K562 (cell line): ENCODE data around the gene CAPN6. TPM values are rescaled to one million over a fixed set of nuclear protein-coding genes. Genes with fewer than 3 reads are reported as not detected.

ENCODE experiments used
- ATAC-seq: fragments of 200-7000 bp; cut with Tn5 transposase; 3 replicates; pipeline ENCODE4 v1.9.1; 2020; ENCODE audit warnings: moderate library complexity
- BruUV-seq: library from RNA; stranded (reverse); fragments of 400-500 nt; replicated peaks from 2 replicates; lab custom pipeline; 2021; lab: Mats Ljungman, UMichigan
- CTCF ChIA-PET: fragments of 300-600 bp; formaldehyde crosslinking; extraction: SDS; loops from one replicate; lab custom pipeline; 2021; ENCODE audit warnings: low intra/inter-chr PET ratio; lab: Yijun Ruan, JAX
- POLR2A ChIA-PET: fragments of 300-600, 350-650 bp; sonication (Branson Sonifier 250); formaldehyde crosslinking; extraction: SDS; loops from one replicate; lab custom pipeline; 2021; ENCODE audit warnings: antibody characterized with exemption, inconsistent platforms; lab: Yijun Ruan, JAX
- DNase-seq, 4 experiments: peaks; one replicate each; pipeline versions ENCODE4 v3.0.0 to v3.0.0-alpha.2; 2011 to 2018; ENCODE audit warnings: low spot score in 3 of 4, mixed read lengths in 3 of 4; ENCODE audit errors: extremely low read depth in 1 of 4
- FAIRE-seq: peaks from 2 replicates; lab custom pipeline; 2011; peaks lifted over from hg19 to GRCh38; lab: Jason Lieb, UNC
- H2AFZ ChIP-seq: 2 replicates; pipeline ENCODE4 v1.6.0; 2011; ENCODE audit warnings: low read depth, low read length, control low read depth, inconsistent platforms
- H3K27ac ChIP-seq: fragments of 200-600 bp; 3 replicates; pipeline ENCODE4 v1.8.0; 2011; ENCODE audit warnings: low read depth, mild to moderate bottlenecking, control low read depth, inconsistent platforms, low read length, moderate library complexity, mixed read lengths; ENCODE audit errors: extremely low read depth
- H3K27me3 ChIP-seq, 2 experiments: fragments of 300-600 bp in 1 of 2; 2 replicates in 1 of 2; 3 replicates in 1 of 2; pipeline versions ENCODE4 v1.6.0 to v1.8.0; 2011; ENCODE audit warnings: inconsistent platforms in 2 of 2, low read length in 2 of 2, mild to moderate bottlenecking in 1 of 2, mixed read lengths in 1 of 2, moderate library complexity in 1 of 2; ENCODE audit not compliant: control insufficient read depth in 2 of 2, insufficient read depth in 2 of 2
- H3K36me3 ChIP-seq: fragments of 300-600 bp; 3 replicates; pipeline ENCODE4 v1.8.0; 2011; ENCODE audit warnings: mild to moderate bottlenecking, low read length, inconsistent platforms; ENCODE audit not compliant: control insufficient read depth, insufficient read depth
- H3K4me1 ChIP-seq, 2 experiments: fragments of 200-600 bp in 1 of 2; replicated peaks in 1 of 2; 2 replicates in 1 of 2; 3 replicates in 1 of 2; pipeline versions ENCODE4 v1.5.1 to v1.8.0; 2011; ENCODE audit warnings: inconsistent platforms in 2 of 2, low read length in 2 of 2, mild to moderate bottlenecking in 1 of 2, mixed read lengths in 1 of 2, moderate library complexity in 1 of 2; ENCODE audit not compliant: control insufficient read depth in 2 of 2, insufficient read depth in 2 of 2
- H3K4me2 ChIP-seq: 2 replicates; pipeline ENCODE4 v1.6.1; 2011; ENCODE audit warnings: low read length, control low read depth, inconsistent platforms, mixed read lengths; ENCODE audit not compliant: insufficient read depth
- H3K4me3 ChIP-seq: fragments of 200-600 bp; sonication (generic), shearing (Covaris generic); 2 replicates; pipeline ENCODE4 v1.5.1; 2016; ENCODE audit warnings: control low read depth, inconsistent platforms
- H3K79me2 ChIP-seq: fragments of 200-600 bp; 3 replicates; pipeline ENCODE4 v1.8.0; 2011; ENCODE audit warnings: low read length, inconsistent platforms; ENCODE audit not compliant: control insufficient read depth, insufficient read depth
- H3K9ac ChIP-seq, 2 experiments: 2 replicates each; pipeline versions ENCODE4 v1.6.0 to v1.6.1; 2011; ENCODE audit warnings: low read depth in 2 of 2, low read length in 2 of 2, control low read depth in 1 of 2, inconsistent platforms in 1 of 2, mild to moderate bottlenecking in 1 of 2, mixed read lengths in 1 of 2; ENCODE audit not compliant: insufficient read depth in 1 of 2
- H3K9me1 ChIP-seq: one replicate; pipeline ENCODE4 v1.6.0; 2011; ENCODE audit warnings: inconsistent platforms, mild to moderate bottlenecking, low read length, moderate library complexity; ENCODE audit not compliant: control insufficient read depth, insufficient read depth
- H3K9me3 ChIP-seq: replicated peaks from 2 replicates; pipeline ENCODE4 v1.5.1; 2011; ENCODE audit warnings: low read depth, low read length, inconsistent platforms; ENCODE audit not compliant: control insufficient read depth, insufficient read depth
- H4K20me1 ChIP-seq: replicated peaks from 2 replicates; pipeline ENCODE4 v1.6.1; 2011; ENCODE audit warnings: low read length, inconsistent platforms, mixed read lengths; ENCODE audit not compliant: control insufficient read depth, insufficient read depth
- BACH1 ChIP-seq: fragments of 200-800 bp; sonication (Bioruptor generic); IDR thresholded peaks from 2 replicates; pipeline ENCODE4 v1.6.1; 2016; ENCODE audit warnings: missing genetic modification characterization, missing compliant biosample characterization
- BCOR ChIP-seq: fragments of 450-650 bp; IDR thresholded peaks from 2 replicates; pipeline ENCODE4 v1.6.1; 2016
- CBX1 ChIP-seq: sonication (generic); IDR thresholded peaks from 2 replicates; pipeline ENCODE4 v1.6.1; 2016; ENCODE audit warnings: antibody characterized with exemption, low read depth, mild to moderate bottlenecking
- E2F8 ChIP-seq: fragments of 450-650 bp; IDR thresholded peaks from 2 replicates; pipeline ENCODE4 v1.7.1; 2018; ENCODE audit warnings: mild to moderate bottlenecking, low read depth; ENCODE audit not compliant: partially characterized antibody
- ETV6 ChIP-seq, 3 experiments: fragments of 150-350 bp in 1 of 3; sonication (generic) in 1 of 3; formaldehyde crosslinking in 1 of 3; IDR thresholded peaks; 2 replicates each; pipeline versions ENCODE4 v1.6.1 to v1.8.0; 2014 to 2022; ENCODE audit warnings: borderline replicate concordance in 2 of 3, low read depth in 2 of 3, antibody characterized with exemption in 1 of 3, low read length in 1 of 3, mild to moderate bottlenecking in 1 of 3, missing genetic modification reagents in 1 of 3
- HMG20B ChIP-seq: fragments of 250-450 bp; sonication (Bioruptor Pico); IDR thresholded peaks from 2 replicates; pipeline ENCODE4 v1.5.0; 2021; ENCODE audit warnings: mild to moderate bottlenecking
- POLR3G ChIP-seq: IDR thresholded peaks from 2 replicates; pipeline ENCODE4 v1.6.1; 2011; ENCODE audit not compliant: insufficient read length, insufficient replicate concordance; ENCODE audit errors: extremely low read depth
- SIRT6 ChIP-seq: IDR thresholded peaks from one replicate; pipeline ENCODE4 v1.6.1; 2012; ENCODE audit warnings: low read depth, mild to moderate bottlenecking, control low read depth, inconsistent platforms, low read length, moderate library complexity
- SMAD4 ChIP-seq: fragments of 250-450 bp; sonication (Bioruptor Pico); conservative IDR thresholded peaks from 2 replicates; pipeline ENCODE4 v1.8.0; 2021; ENCODE audit warnings: inconsistent platforms, mild to moderate bottlenecking, moderate library complexity
- TBL1XR1 ChIP-seq, 2 experiments: IDR thresholded peaks; 2 replicates each; pipeline ENCODE4 v1.6.1; 2012; ENCODE audit warnings: improper control_type of control experiment in 2 of 2, low read length in 2 of 2, mild to moderate bottlenecking in 1 of 2
- TCFL5 ChIP-seq: fragments of 250-450 bp; sonication (Bioruptor Pico); conservative IDR thresholded peaks from 2 replicates; pipeline ENCODE4 v1.6.1; 2021; ENCODE audit warnings: mild to moderate bottlenecking, moderate library complexity, matching md5 sums
- ZFP1 ChIP-seq: fragments of 450-650 bp; formaldehyde crosslinking; IDR thresholded peaks from 2 replicates; pipeline ENCODE4 v1.4.0; 2020; ENCODE audit warnings: mild to moderate bottlenecking, mixed read lengths
- ZNF316 ChIP-seq: fragments of 450-650 bp; IDR thresholded peaks from 2 replicates; pipeline ENCODE4 v1.6.1; 2016
- ZNF699 ChIP-seq: fragments of 250-450 bp; sonication (Bioruptor Pico); IDR thresholded peaks from 2 replicates; pipeline ENCODE4 v1.8.0; 2021; ENCODE audit warnings: mild to moderate bottlenecking, moderate library complexity; ENCODE audit not compliant: insufficient replicate concordance
- WGBS: fragments of 100-300 bp; shearing (Covaris generic); methylation state at CpG from one replicate; pipeline ENCODE4 v1.1.6; 2016; ENCODE audit warnings: low coverage, mixed read lengths; ENCODE audit not compliant: insufficient coverage; ENCODE audit errors: missing lambda C conversion rate; 5-methylcytosine and 5-hydroxymethylcytosine counted together
- in situ Hi-C: fragments of 300-500 bp; cut with MboI; formaldehyde crosslinking; loops from 4 replicates; pipeline ENCODE4 v1.15.0; 2018; ENCODE audit warnings: inconsistent platforms, mixed read lengths
- intact Hi-C: fragments of 100-400 bp; cut with micrococcal nuclease; formaldehyde crosslinking; loops from 2 replicates; pipeline ENCODE4 v1.14.2; 2022
- polyA plus RNA-seq, 8 experiments: library from polyadenylated mRNA; depleted of rRNA in 4 of 8; stranded (reverse) in 5 of 8; unstranded in 3 of 8; fragments of >200 nt; fragmentation: Nextera tagmentation in 2 of 8; fragmentation: Illumina TruSeq in 1 of 8; extraction: Ambion mirVana in 2 of 8; extraction: Trizol in 1 of 8; gene quantifications; 2 replicates each; pipeline versions ENCODE4 v1.2.1 to v1.2.3, GENCODE V29; 2011 to 2014; ENCODE audit warnings: inconsistent platforms in 1 of 8, missing spikeins in 1 of 8
- total RNA-seq, 7 experiments: library from RNA; depleted of rRNA in 6 of 7; stranded (reverse); fragments of >200 nt in 6 of 7; fragmentation: Illumina TruSeq in 2 of 7; extraction: Trizol in 2 of 7; gene quantifications; 2 replicates each; pipeline versions ENCODE4 v1.2.1 to v1.2.3, GENCODE V29; 2011 to 2021; ENCODE audit warnings: low replicate concordance in 1 of 7
- TF ChIP-seq, protein P1 (sequence below): fragments of 450-650 bp; formaldehyde crosslinking; IDR thresholded peaks from 2 replicates; pipeline ENCODE4 v1.4.0; 2022; ENCODE audit warnings: missing genetic modification characterization

CAPN6 gene
- total and polyA plus RNA-seq, 9 of the 15 experiments (the other 6 are each of a cell fraction or from before 2014, with no cell fraction given) = 0.11 TPM; not detected in 8

DNA sequence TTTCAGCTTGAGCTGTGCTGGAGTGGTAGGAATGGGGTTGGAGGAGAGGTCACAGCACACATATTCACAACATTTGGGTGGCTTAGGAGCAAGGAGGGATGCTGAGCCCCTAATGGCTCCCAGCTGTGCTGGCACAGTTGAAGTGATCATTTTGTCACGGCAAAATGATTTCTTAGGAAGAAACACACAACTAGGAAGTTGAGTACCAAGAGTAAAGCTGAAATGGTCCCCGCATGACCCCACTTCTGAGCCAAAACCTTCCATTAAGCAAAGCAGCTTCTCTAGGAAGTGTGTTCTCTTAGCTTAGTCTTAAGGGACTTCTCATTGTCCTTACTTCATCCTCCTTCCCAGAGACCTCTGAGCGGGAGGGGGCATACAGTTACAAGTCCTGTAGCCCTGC is 12.6 kb downstream of the CAPN6 start:
- H3K4me1 ChIP-seq = no peaks in the 10 kb centered on the region
- DNase-seq = no peak
- no peak for ATAC-seq
- no peak overlapping the region for H3K27ac ChIP-seq
- H3K79me2 ChIP-seq = no peaks in the 10 kb centered on the region
- in situ Hi-C loops = no loop called here
- WGBS = 0% methylated on average over 3 of the region's 3 CpGs
- BruUV-seq = no TSS peak
- no peaks in the 10 kb centered on the region for H3K9me1 ChIP-seq
- POLR2A ChIA-PET = no interaction called here
- TF ChIP-seq TBL1XR1 (IDR thresholded peaks at IDR 0.05; ENCODE audit: low read length in 2 of 2) = no peak
- TF ChIP-seq BCOR = no peak
- no peak for TF ChIP-seq E2F8
- no peak for TF ChIP-seq ZNF699 (CRISPR knock-in tag)
- no peak for TF ChIP-seq POLR3G
- TF ChIP-seq SIRT6 = no peak
- TF ChIP-seq ETV6 (IDR thresholded peaks at IDR 0.05; ENCODE audit: borderline replicate concordance in 1 of 2, low read depth in 2 of 2, low read length in 1 of 2) = no peak
- no peak for TF ChIP-seq ETV6 (CRISPR knock-in tag; IDR thresholded peaks at IDR 0.05; ENCODE audit: borderline replicate concordance)
- no peak for TF ChIP-seq ZFP1 (CRISPR knock-in tag)
- TF ChIP-seq HMG20B (CRISPR knock-in tag) = no peak
- no peak for TF ChIP-seq BACH1 (tag)
- no peak for TF ChIP-seq TCFL5
- TF ChIP-seq ZNF316 = no peak
- TF ChIP-seq SMAD4 (CRISPR knock-in tag) = no peak
- TF ChIP-seq, protein P1, sequence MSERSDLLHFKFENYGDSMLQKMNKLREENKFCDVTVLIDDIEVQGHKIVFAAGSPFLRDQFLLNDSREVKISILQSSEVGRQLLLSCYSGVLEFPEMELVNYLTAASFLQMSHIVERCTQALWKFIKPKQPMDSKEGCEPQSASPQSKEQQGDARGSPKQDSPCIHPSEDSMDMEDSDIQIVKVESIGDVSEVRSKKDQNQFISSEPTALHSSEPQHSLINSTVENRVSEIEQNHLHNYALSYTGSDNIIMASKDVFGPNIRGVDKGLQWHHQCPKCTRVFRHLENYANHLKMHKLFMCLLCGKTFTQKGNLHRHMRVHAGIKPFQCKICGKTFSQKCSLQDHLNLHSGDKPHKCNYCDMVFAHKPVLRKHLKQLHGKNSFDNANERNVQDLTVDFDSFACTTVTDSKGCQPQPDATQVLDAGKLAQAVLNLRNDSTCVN = no peak
- no peak for TF ChIP-seq CBX1
- TF ChIP-seq, all 486 proteins: peak for 0
- H3K9ac ChIP-seq = no peak overlapping the region
- H3K36me3 ChIP-seq = no peaks in the 10 kb centered on the region
- no peaks in the 10 kb centered on the region for H3K27me3 ChIP-seq
- no peaks in the 10 kb centered on the region for H4K20me1 ChIP-seq
- no peak overlapping the region for H2AFZ ChIP-seq
- H3K4me2 ChIP-seq = no peak overlapping the region
- no peaks in the 10 kb centered on the region for H3K9me3 ChIP-seq
- no peak for FAIRE-seq
- intact Hi-C loops = no loop called here
- CTCF ChIA-PET = no interaction called here
- no peak overlapping the region for H3K4me3 ChIP-seq
